HepG2 (cell line): Measurements from ENCODE around the gene TANC1. TPM values are rescaled to one million over a fixed set of nuclear protein-coding genes. Genes with fewer than 3 reads are reported as not detected.

Source experiments
- ATAC-seq: fragments of 200-7000 bp; cut with Tn5 transposase; 3 replicates; pipeline ENCODE4 v1.9.1; 2020; ENCODE audit warnings: mild to moderate bottlenecking, moderate library complexity
- BruUV-seq: library from RNA; stranded (reverse); fragments of 400-500 nt; replicated peaks from 2 replicates; lab custom pipeline; 2021; lab: Mats Ljungman, UMichigan
- CTCF ChIA-PET: fragments of 300-600 bp; formaldehyde crosslinking; extraction: SDS; loops from one replicate; lab custom pipeline; 2021; ENCODE audit warnings: low total read pairs, inconsistent platforms, low intra/inter-chr PET ratio; lab: Yijun Ruan, JAX
- POLR2A ChIA-PET: fragments of 350-600 bp; sonication (Branson Sonifier 250); formaldehyde crosslinking; loops from one replicate; lab custom pipeline; 2020; ENCODE audit warnings: antibody characterized with exemption, inconsistent platforms; lab: Yijun Ruan, JAX
- DNase-seq: peaks from one replicate; pipeline ENCODE4 v3.0.0-alpha.2; 2015; ENCODE audit warnings: low spot score
- FAIRE-seq: peaks from 3 replicates; lab custom pipeline; 2011; peaks lifted over from hg19 to GRCh38; lab: Jason Lieb, UNC
- H2AFZ ChIP-seq: one replicate; pipeline ENCODE4 v1.6.1; 2011; ENCODE audit warnings: low read length, inconsistent platforms
- H3K27ac ChIP-seq: fragments of 300-600 bp; 3 replicates; pipeline ENCODE4 v1.8.0; 2011; ENCODE audit warnings: mixed run types, mild to moderate bottlenecking, mixed read lengths, low read length, inconsistent platforms; ENCODE audit not compliant: insufficient read depth; ENCODE audit errors: extremely low read length
- H3K27me3 ChIP-seq, 2 experiments: fragments of 200-600 bp in 1 of 2; 2 replicates in 1 of 2; 3 replicates in 1 of 2; pipeline versions ENCODE4 v1.6.0 to v1.8.0; 2011; ENCODE audit warnings: low read length in 2 of 2, mild to moderate bottlenecking in 2 of 2, moderate library complexity in 2 of 2, inconsistent platforms in 1 of 2; ENCODE audit not compliant: insufficient read depth in 2 of 2, control insufficient read depth in 1 of 2
- H3K36me3 ChIP-seq, 2 experiments: fragments of 200-600 bp in 1 of 2; replicated peaks in 1 of 2; 2 replicates in 1 of 2; 3 replicates in 1 of 2; pipeline versions ENCODE4 v1.5.1 to v1.8.0; 2011; ENCODE audit warnings: low read length in 2 of 2, inconsistent platforms in 1 of 2; ENCODE audit not compliant: insufficient read depth in 2 of 2, control insufficient read depth in 1 of 2
- H3K4me1 ChIP-seq: 2 replicates; pipeline ENCODE4 v1.5.1; 2012; ENCODE audit warnings: low read length, inconsistent platforms; ENCODE audit not compliant: insufficient read depth
- H3K4me2 ChIP-seq: 2 replicates; pipeline ENCODE4 v1.6.0; 2011; ENCODE audit warnings: low read depth, low read length, inconsistent platforms
- H3K4me3 ChIP-seq, 3 experiments: fragments of 200-600 bp in 1 of 3; sonication (generic), shearing (Covaris generic) in 1 of 3; replicated peaks in 1 of 3; 2 replicates each; pipeline ENCODE4 v1.5.1; 2011 to 2016; ENCODE audit warnings: low read length in 3 of 3, inconsistent platforms in 2 of 3, low read depth in 2 of 3, mild to moderate bottlenecking in 2 of 3, control low read depth in 1 of 3, mixed read lengths in 1 of 3; ENCODE audit not compliant: insufficient read depth in 1 of 3
- H3K79me2 ChIP-seq: one replicate; pipeline ENCODE4 v1.6.1; 2011; ENCODE audit warnings: low read length, inconsistent platforms; ENCODE audit not compliant: insufficient read depth
- H3K9ac ChIP-seq: 2 replicates; pipeline ENCODE4 v1.6.0; 2011; ENCODE audit warnings: mild to moderate bottlenecking, low read depth, low read length, inconsistent platforms; ENCODE audit not compliant: insufficient read depth
- H3K9me3 ChIP-seq: 2 replicates; pipeline ENCODE4 v1.5.1; 2012; ENCODE audit warnings: mild to moderate bottlenecking, low read length
- H4K20me1 ChIP-seq: 2 replicates; pipeline ENCODE4 v1.6.0; 2011; ENCODE audit warnings: inconsistent platforms, mild to moderate bottlenecking, low read length, moderate library complexity; ENCODE audit not compliant: insufficient read depth
- GPBP1L1 ChIP-seq: sonication (generic); formaldehyde crosslinking; IDR thresholded peaks from 2 replicates; pipeline ENCODE4 v1.5.0; 2020; ENCODE audit warnings: mild to moderate bottlenecking, missing genetic modification reagents
- MAFF ChIP-seq: IDR thresholded peaks from 2 replicates; pipeline ENCODE4 v1.6.1; 2011; ENCODE audit warnings: low read depth, low read length, improper control_type of control experiment
- MIXL1 ChIP-seq: IDR thresholded peaks from 2 replicates; pipeline ENCODE4 v1.6.1; 2016
- NCOA2 ChIP-seq: sonication (generic); formaldehyde crosslinking; IDR thresholded peaks from 2 replicates; pipeline ENCODE4 v1.8.0; 2022; ENCODE audit warnings: inconsistent platforms
- PTBP1 ChIP-seq: fragments of 200-400 bp; formaldehyde crosslinking; IDR thresholded peaks from 2 replicates; pipeline ENCODE4 v1.6.1; 2018; ENCODE audit warnings: low read length, low read depth; ENCODE audit not compliant: poor library complexity, severe bottlenecking
- SIN3A ChIP-seq: IDR thresholded peaks from 2 replicates; pipeline ENCODE4 v1.6.1; 2011; ENCODE audit warnings: low read depth, mild to moderate bottlenecking, control low read depth, low read length, borderline replicate concordance
- XBP1 ChIP-seq: sonication (generic); formaldehyde crosslinking; IDR thresholded peaks from 2 replicates; pipeline ENCODE4 v1.5.0; 2020; ENCODE audit warnings: missing genetic modification reagents
- ZNF562 ChIP-seq: sonication (generic); formaldehyde crosslinking; IDR thresholded peaks from 2 replicates; pipeline ENCODE4 v1.8.0; 2022; ENCODE audit warnings: missing genetic modification reagents, borderline replicate concordance
- ZNF639 ChIP-seq: conservative IDR thresholded peaks from 2 replicates; pipeline ENCODE4 v1.6.1; 2018; ENCODE audit warnings: missing genetic modification reagents
- ZNF839 ChIP-seq: sonication (generic); formaldehyde crosslinking; IDR thresholded peaks from 2 replicates; pipeline ENCODE4 v1.4.0; 2020; ENCODE audit warnings: missing genetic modification reagents, mild to moderate bottlenecking, borderline replicate concordance
- WGBS: methylation state at CpG from one replicate; pipeline ENCODE4 v1.1.6; 2017; ENCODE audit warnings: low lambda C conversion rate; 5-methylcytosine and 5-hydroxymethylcytosine counted together
- in situ Hi-C: cut with HindIII; loops from 2 replicates; pipeline ENCODE4 v1.10.0; 2017; ENCODE audit warnings: low pct_unique_long_range_greater_than_20kb; ENCODE audit not compliant: extremely low pct_ligation_motif_present
- intact Hi-C: fragments of 100-400 bp; cut with micrococcal nuclease; formaldehyde crosslinking; loops from one replicate; pipeline ENCODE4 v1.10.0; 2022; ENCODE audit not compliant: unreplicated experiment
- polyA plus RNA-seq, 8 experiments: library from polyadenylated mRNA; depleted of rRNA in 3 of 8; stranded (reverse) in 7 of 8; unstranded in 1 of 8; fragments of >200 nt; fragmentation: Illumina TruSeq in 4 of 8; extraction: Trizol in 4 of 8; gene quantifications; 2 replicates each; pipeline versions ENCODE4 v1.2.1 to v1.2.3, GENCODE V29; 2011 to 2016; ENCODE audit warnings: low read depth in 4 of 8, missing spikeins in 1 of 8, mixed read lengths in 1 of 8; ENCODE audit not compliant: insufficient read depth in 1 of 8
- total RNA-seq, 5 experiments: library from RNA; depleted of rRNA; stranded (reverse); fragments of >200 nt; fragmentation: Illumina TruSeq; extraction: Trizol; gene quantifications; 2 replicates each; pipeline ENCODE4 v1.2.3, GENCODE V29; 2016; ENCODE audit warnings: low read depth in 1 of 5
- TF ChIP-seq, protein P1 (sequence below): sonication (generic); formaldehyde crosslinking; IDR thresholded peaks from 2 replicates; pipeline ENCODE4 v1.4.0; 2020; ENCODE audit warnings: mild to moderate bottlenecking, missing genetic modification reagents
- TF ChIP-seq, protein P2 (sequence below): sonication (generic); formaldehyde crosslinking; conservative IDR thresholded peaks from 2 replicates; pipeline ENCODE4 v1.4.0; 2020; ENCODE audit warnings: mild to moderate bottlenecking, missing genetic modification reagents, moderate library complexity

Gene TANC1
- total and polyA plus RNA-seq, 2 of the 13 experiments (the other 11 are each of a cell fraction or from before 2014, with no cell fraction given), result 2.3 to 5.6 TPM

DNA sequence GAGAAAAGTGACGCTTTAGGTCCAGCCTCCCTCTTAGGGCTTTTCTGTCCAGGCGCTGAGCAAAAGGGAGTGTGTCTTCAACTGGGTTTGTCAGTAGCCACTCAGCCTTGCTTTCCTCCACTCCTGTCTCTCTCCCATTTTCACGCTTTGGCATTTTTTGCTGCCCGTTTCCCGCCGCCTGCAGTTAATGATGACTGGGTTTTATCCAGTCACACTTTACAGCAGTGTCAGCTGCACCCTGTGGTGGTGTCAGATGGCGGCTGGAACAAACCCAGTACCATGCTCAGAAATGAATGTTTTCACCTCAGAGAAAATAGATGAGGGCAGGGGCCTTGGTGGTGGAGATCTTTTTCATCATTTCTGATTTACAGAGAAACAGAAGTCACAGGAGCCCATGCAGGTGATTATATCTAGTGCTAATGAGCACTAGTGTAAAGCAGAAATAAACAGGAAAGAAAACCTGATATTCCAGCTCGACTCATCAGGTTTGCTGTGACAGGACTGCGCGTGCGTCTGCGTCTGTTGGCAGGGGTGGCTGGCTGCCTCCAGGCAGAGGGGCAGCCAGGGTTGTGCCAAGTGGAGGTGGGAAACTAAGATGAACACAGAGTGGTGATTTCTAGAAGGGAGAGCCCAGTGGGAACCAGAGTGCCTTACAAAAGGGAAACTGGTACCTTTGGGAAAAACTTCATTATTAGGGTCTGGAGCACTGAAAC lies 139.9 kb downstream of the TANC1 start:
- TF ChIP-seq MAFF (peak; percentile 27; the same call in 1 of the 2 replicates), ZNF639 (CRISPR knock-in tag) (no peak), SIN3A (no peak), ZNF562 (CRISPR knock-in tag) (no peak)
- TF ChIP-seq, protein P1, sequence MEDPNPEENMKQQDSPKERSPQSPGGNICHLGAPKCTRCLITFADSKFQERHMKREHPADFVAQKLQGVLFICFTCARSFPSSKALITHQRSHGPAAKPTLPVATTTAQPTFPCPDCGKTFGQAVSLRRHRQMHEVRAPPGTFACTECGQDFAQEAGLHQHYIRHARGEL (CRISPR knock-in tag), result no peak
- WGBS, result 86% methylated on average over 12 of the region's 12 CpGs
- Histone ChIP-seq H3K79me2 (no peaks in the 10 kb centered on the region), H4K20me1 (no peaks in the 10 kb centered on the region), H3K36me3 (no peaks in the 10 kb centered on the region), H3K9me3 (no peaks in the 10 kb centered on the region), H3K4me1 (peaks cover 6% of the 10 kb centered on the region; the same call in 1 of the 2 replicates), H2AFZ (no peak overlapping the region), H3K9ac (no peak overlapping the region), H3K27ac (no peak overlapping the region), H3K4me2 (no peak overlapping the region), H3K27me3 (no peaks in the 10 kb centered on the region), H3K4me3 (no peak overlapping the region)
- ATAC-seq (no peak), DNase-seq (no peak), FAIRE-seq (no peak)
- in situ Hi-C loops, result no loop called here
- intact Hi-C loops, result no loop called here
- ChIA-PET CTCF (no interaction called here), POLR2A (no interaction called here)
- BruUV-seq, result no TSS peak

DNA sequence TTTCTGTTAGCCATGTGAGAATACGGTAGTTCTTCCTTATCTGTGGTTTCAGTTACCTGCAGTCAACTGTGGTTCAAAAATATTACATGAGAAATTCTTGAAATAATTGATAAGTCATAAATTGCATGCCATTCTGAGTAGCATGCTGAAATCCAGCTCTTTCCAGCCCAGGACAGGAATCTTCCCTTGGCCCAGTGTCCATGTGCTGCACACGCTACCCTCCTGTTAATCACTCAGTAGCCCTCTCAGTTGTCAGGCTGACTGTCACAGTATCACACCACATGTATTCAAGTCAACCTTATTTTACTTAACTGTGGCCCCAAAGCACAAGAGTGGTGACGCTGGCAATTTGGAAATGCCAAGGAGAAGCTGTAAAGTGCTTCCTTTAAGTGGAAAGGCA lies 141.1 kb downstream of the TANC1 start:
- no TSS peak for BruUV-seq
- ChIA-PET POLR2A (no interaction called here), CTCF (no interaction called here)
- H3K27ac ChIP-seq, result no peak overlapping the region
- H3K9me3 ChIP-seq, result no peaks in the 10 kb centered on the region
- intact Hi-C loops, result no loop called here
- H3K4me3 ChIP-seq, result no peak overlapping the region
- in situ Hi-C loops, result no loop called here
- FAIRE-seq, result no peak
- ATAC-seq, result no peak
- no peaks in the 10 kb centered on the region for H3K36me3 ChIP-seq
- 73% methylated on average over 3 of the region's 3 CpGs for WGBS
- H3K9ac ChIP-seq, result no peak overlapping the region
- H2AFZ ChIP-seq, result no peak overlapping the region
- H3K4me1 ChIP-seq, result peaks cover 6% of the 10 kb centered on the region; the same call in 1 of the 2 replicates
- DNase-seq, result no peak
- H3K27me3 ChIP-seq, result no peaks in the 10 kb centered on the region
- H4K20me1 ChIP-seq, result no peaks in the 10 kb centered on the region
- H3K4me2 ChIP-seq, result no peak overlapping the region
- H3K79me2 ChIP-seq, result no peaks in the 10 kb centered on the region
- no peak for TF ChIP-seq GPBP1L1 (CRISPR knock-in tag)
- no peak for TF ChIP-seq XBP1 (CRISPR knock-in tag)
- no peak for TF ChIP-seq MIXL1 (CRISPR knock-in tag)
- TF ChIP-seq, protein P2, sequence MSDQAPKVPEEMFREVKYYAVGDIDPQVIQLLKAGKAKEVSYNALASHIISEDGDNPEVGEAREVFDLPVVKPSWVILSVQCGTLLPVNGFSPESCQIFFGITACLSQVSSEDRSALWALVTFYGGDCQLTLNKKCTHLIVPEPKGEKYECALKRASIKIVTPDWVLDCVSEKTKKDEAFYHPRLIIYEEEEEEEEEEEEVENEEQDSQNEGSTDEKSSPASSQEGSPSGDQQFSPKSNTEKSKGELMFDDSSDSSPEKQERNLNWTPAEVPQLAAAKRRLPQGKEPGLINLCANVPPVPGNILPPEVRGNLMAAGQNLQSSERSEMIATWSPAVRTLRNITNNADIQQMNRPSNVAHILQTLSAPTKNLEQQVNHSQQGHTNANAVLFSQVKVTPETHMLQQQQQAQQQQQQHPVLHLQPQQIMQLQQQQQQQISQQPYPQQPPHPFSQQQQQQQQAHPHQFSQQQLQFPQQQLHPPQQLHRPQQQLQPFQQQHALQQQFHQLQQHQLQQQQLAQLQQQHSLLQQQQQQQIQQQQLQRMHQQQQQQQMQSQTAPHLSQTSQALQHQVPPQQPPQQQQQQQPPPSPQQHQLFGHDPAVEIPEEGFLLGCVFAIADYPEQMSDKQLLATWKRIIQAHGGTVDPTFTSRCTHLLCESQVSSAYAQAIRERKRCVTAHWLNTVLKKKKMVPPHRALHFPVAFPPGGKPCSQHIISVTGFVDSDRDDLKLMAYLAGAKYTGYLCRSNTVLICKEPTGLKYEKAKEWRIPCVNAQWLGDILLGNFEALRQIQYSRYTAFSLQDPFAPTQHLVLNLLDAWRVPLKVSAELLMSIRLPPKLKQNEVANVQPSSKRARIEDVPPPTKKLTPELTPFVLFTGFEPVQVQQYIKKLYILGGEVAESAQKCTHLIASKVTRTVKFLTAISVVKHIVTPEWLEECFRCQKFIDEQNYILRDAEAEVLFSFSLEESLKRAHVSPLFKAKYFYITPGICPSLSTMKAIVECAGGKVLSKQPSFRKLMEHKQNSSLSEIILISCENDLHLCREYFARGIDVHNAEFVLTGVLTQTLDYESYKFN (CRISPR knock-in tag), result no peak
- TF ChIP-seq NCOA2 (CRISPR knock-in tag), result no peak
- TF ChIP-seq ZNF839 (CRISPR knock-in tag), result no peak
- no peak for TF ChIP-seq PTBP1
